ENCODE results near the gene CLRN1.

The CLRN1 gene

GRCh38 chr3:150975992-150976368 is 3.5 kb upstream of the CLRN1 start:
- no peak for DNase-seq (ENCODE audit: low spot score)

- no peak for DNase-seq (ENCODE audit: low spot score)
Observed at GRCh38 chr3:150975086-150975991, 2.8 kb upstream of the CLRN1 start.

GRCh38 chr3:150970665-150971324 is 1.7 kb downstream of the CLRN1 start:
- no peak for DNase-seq (ENCODE audit: low spot score)

- DNase-seq (ENCODE audit: low spot score), result no peak
Observed at GRCh38 chr3:150968341-150969035, 4.0 kb downstream of the CLRN1 start.

- DNase-seq (ENCODE audit: low spot score), result no peak
Observed at GRCh38 chr3:150965436-150965835, 7.1 kb downstream of the CLRN1 start.

GRCh38 chr3:150961949-150962348 is 10.6 kb downstream of the CLRN1 start:
- DNase-seq (ENCODE audit: low spot score), result no peak

GRCh38 chr3:150960708-150961684 is 11.5 kb downstream of the CLRN1 start:
- DNase-seq (ENCODE audit: low spot score), result no peak

- no peak for DNase-seq (ENCODE audit: low spot score)
Observed at GRCh38 chr3:150958683-150959082, 13.8 kb downstream of the CLRN1 start.

- DNase-seq (ENCODE audit: low spot score), result no peak
Observed at GRCh38 chr3:150956376-150956775, 16.2 kb downstream of the CLRN1 start.

GRCh38 chr3:150951923-150952322 is 20.6 kb downstream of the CLRN1 start:
- no peak for DNase-seq (ENCODE audit: low spot score)

- no peak for DNase-seq (ENCODE audit: low spot score)
Observed at GRCh38 chr3:150945226-150946032, 27.1 kb downstream of the CLRN1 start.

- DNase-seq (ENCODE audit: low spot score), result no peak
Observed at GRCh38 chr3:150942221-150942620, 30.3 kb downstream of the CLRN1 start.

GRCh38 chr3:150936693-150937092 is 35.8 kb downstream of the CLRN1 start:
- no peak for DNase-seq (ENCODE audit: low spot score)

- DNase-seq (ENCODE audit: low spot score), result no peak
Observed at GRCh38 chr3:150933473-150933995, 39.0 kb downstream of the CLRN1 start.

GRCh38 chr3:150931745-150932144 is 40.8 kb downstream of the CLRN1 start:
- peak; percentile 3 for DNase-seq (ENCODE audit: low spot score)

- no peak for DNase-seq (ENCODE audit: low spot score)
Observed at GRCh38 chr3:150930839-150931238, 41.7 kb downstream of the CLRN1 start.

- no peak for DNase-seq (ENCODE audit: low spot score)
Observed at GRCh38 chr3:150928234-150928633, 44.3 kb downstream of the CLRN1 start.

- DNase-seq (ENCODE audit: low spot score), result no peak
Observed at GRCh38 chr3:150926328-150926727, 46.2 kb downstream of the CLRN1 start.

- peak; percentile 12 for DNase-seq (ENCODE audit: low spot score)
Observed at GRCh38 chr3:150925751-150926201, 46.8 kb downstream of the CLRN1 start.

GRCh38 chr3:150922611-150923010 is 49.9 kb downstream of the CLRN1 start:
- no peak for DNase-seq (ENCODE audit: low spot score)
